Nephron (organoid): ENCODE measurements around the gene SCGB1D4.
A peak's percentile ranks its signal among the peaks of the same experiment; 100 is the strongest.
"Not testable (repeated sequence)": the region's sequence is repeated elsewhere in the genome, so short reads cannot be mapped to it uniquely, and the experiment has no call there.

Source experiments
- H3K27ac Mint-ChIP-seq, 3 experiments: 2 replicates each; pipeline ENCODE4 v1.8.0; 2020; ENCODE audit warnings: mixed read lengths in 3 of 3, mild to moderate bottlenecking in 2 of 3, moderate library complexity in 1 of 3
- H3K27me3 Mint-ChIP-seq: 2 replicates; pipeline ENCODE4 v1.8.0; 2021; ENCODE audit warnings: low read depth, mild to moderate bottlenecking, moderate library complexity, mixed read lengths
- H3K36me3 Mint-ChIP-seq: 2 replicates; pipeline ENCODE4 v1.8.0; 2020; ENCODE audit warnings: low read depth, mixed read lengths
- H3K4me1 Mint-ChIP-seq: 2 replicates; pipeline ENCODE4 v1.8.0; 2020; ENCODE audit warnings: mixed read lengths
- H3K4me3 Mint-ChIP-seq, 3 experiments: 2 replicates each; pipeline ENCODE4 v1.8.0; 2020; ENCODE audit warnings: mild to moderate bottlenecking in 3 of 3, mixed read lengths in 3 of 3, moderate library complexity in 2 of 3
- H3K9me3 Mint-ChIP-seq: 2 replicates; pipeline ENCODE4 v1.8.0; 2020; ENCODE audit warnings: mixed read lengths
- TF ChIP-seq, protein P1 (sequence below), 3 experiments: fragments of 200-600 bp; sonication (generic); IDR thresholded peaks; one replicate each; pipeline ENCODE4 v1.5.0; 2021; ENCODE audit warnings: antibody characterized with exemption in 3 of 3; ENCODE audit not compliant: unreplicated experiment in 3 of 3

Gene SCGB1D4, protein sequence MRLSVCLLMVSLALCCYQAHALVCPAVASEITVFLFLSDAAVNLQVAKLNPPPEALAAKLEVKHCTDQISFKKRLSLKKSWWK

DNA sequence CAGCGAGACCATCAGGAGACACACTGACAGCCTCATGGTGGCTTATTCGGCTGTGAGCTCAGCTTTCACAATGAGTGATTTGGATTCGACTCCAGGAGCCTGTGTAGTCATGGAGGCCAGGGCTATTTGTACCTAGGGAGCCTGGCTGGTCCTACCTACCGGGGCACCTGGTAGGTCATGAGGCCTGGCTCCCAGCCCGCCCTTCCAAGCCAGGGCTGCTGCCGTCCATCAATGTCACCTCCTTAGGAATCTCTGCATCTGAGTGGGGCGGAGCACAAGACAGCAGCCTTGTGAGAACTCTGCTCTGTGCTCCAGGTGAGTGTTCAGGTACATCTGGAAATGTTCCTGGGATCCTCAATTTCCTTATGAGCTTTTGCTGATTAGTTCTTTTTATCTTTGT, at the start of gene SCGB1D4:
SCGB1D4 (minus strand) TSS at position 101 of the 400 bp plus-strand sequence; CDS start at position 36, 65 bp downstream.
- no peaks in the 10 kb centered on the region for H3K4me1 Mint-ChIP-seq
- no peak within 1 kb of the TSS for H3K27ac Mint-ChIP-seq
- peaks cover 23% of the 10 kb centered on the region for H3K27me3 Mint-ChIP-seq
- H3K36me3 Mint-ChIP-seq: no peaks in the 10 kb centered on the region
- TF ChIP-seq, protein P1, sequence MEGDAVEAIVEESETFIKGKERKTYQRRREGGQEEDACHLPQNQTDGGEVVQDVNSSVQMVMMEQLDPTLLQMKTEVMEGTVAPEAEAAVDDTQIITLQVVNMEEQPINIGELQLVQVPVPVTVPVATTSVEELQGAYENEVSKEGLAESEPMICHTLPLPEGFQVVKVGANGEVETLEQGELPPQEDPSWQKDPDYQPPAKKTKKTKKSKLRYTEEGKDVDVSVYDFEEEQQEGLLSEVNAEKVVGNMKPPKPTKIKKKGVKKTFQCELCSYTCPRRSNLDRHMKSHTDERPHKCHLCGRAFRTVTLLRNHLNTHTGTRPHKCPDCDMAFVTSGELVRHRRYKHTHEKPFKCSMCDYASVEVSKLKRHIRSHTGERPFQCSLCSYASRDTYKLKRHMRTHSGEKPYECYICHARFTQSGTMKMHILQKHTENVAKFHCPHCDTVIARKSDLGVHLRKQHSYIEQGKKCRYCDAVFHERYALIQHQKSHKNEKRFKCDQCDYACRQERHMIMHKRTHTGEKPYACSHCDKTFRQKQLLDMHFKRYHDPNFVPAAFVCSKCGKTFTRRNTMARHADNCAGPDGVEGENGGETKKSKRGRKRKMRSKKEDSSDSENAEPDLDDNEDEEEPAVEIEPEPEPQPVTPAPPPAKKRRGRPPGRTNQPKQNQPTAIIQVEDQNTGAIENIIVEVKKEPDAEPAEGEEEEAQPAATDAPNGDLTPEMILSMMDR (IDR thresholded peaks at IDR 0.05; ENCODE audit: unreplicated experiment in 3 of 3): no peak
- H3K9me3 Mint-ChIP-seq: no peaks in the 10 kb centered on the region
- H3K4me3 Mint-ChIP-seq: no peak within 1 kb of the TSS

DNA sequence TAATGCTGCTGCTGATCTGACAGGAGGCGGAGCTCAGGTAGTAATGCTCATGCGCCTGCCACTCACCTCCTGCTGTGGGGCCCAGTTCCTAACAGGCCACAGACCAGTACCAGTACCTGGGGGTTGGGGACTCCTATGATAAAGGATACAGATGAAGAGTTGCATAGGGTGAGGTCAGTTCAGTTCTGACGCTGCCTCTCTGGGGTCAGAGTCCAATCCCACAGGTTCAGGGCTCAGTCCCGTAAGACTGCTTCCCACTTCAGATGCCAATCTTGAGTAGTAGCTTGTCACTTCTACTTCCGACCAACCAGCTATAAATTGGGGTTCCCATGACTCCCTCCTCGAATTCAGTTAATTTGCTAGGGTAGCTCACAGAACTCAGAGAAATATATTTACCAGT, 47.0 kb upstream of the SCGB1D4 start:
- TF ChIP-seq, protein P1 (IDR thresholded peaks at IDR 0.05; ENCODE audit: unreplicated experiment in 3 of 3): no peak
- no peaks in the 10 kb centered on the region for H3K4me1 Mint-ChIP-seq
- no peak overlapping the region for H3K4me3 Mint-ChIP-seq
- H3K27me3 Mint-ChIP-seq: no peaks in the 10 kb centered on the region
- H3K36me3 Mint-ChIP-seq: no peaks in the 10 kb centered on the region
- H3K9me3 Mint-ChIP-seq: no peaks in the 10 kb centered on the region
- H3K27ac Mint-ChIP-seq: no peak overlapping the region

DNA sequence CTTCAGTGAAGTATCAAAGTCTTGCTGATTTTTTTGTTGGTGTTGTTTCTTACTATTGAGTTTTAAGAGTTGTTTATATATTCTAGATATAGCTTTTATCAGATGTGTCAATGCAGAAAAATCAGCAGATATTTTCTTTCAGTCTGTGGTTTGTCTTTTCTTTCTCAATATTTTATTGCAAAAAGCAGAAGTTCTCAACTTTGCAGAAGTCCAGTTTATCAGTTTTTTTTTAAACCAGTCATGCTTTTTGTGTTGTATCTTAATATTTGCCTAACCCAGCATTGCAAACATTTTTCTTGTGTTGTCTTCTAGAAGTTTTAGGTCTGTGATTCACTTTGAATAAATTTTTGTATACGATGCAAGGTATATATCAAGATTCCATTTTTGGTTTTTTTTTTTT, 45.3 kb upstream of the SCGB1D4 start:
- Mint-ChIP-seq H3K27me3 (peaks cover 6% of the 10 kb centered on the region), H3K27ac (no peak overlapping the region), H3K4me1 (peaks cover 5% of the 10 kb centered on the region), H3K4me3 (no peak overlapping the region), H3K9me3 (no peaks in the 10 kb centered on the region), H3K36me3 (no peaks in the 10 kb centered on the region)
- TF ChIP-seq, protein P1 (IDR thresholded peaks at IDR 0.05; ENCODE audit: unreplicated experiment in 3 of 3): no peak

DNA sequence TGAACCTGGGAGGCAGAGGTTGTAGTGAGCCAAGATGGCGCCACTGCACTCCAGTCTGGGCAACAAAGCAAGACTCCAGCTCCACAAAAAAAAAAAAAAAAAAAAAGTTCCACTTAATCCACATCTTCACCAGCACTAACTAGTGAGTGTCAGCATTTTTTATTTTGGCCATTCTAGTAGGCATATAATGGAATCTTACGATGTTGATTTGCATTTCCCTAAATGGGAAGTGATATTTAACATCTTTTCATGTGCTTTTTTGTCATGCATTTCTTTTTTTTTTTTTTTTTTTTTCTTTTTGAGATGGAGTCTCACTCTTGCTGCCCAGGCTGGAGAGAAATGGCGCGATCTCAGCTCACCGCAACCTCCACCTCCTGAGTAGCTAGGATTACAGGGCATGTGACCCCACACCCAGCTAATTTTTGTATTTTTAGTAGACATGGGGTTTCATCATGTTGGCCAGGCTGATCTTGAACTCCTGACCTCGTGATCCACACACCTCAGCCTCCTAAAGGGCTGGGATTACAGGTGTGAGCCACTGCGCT, 44.8 kb upstream of the SCGB1D4 start:
- H3K4me3 Mint-ChIP-seq, H3K27me3 Mint-ChIP-seq, H3K4me1 Mint-ChIP-seq, H3K27ac Mint-ChIP-seq, H3K9me3 Mint-ChIP-seq, H3K36me3 Mint-ChIP-seq: not testable (repeated sequence)

DNA sequence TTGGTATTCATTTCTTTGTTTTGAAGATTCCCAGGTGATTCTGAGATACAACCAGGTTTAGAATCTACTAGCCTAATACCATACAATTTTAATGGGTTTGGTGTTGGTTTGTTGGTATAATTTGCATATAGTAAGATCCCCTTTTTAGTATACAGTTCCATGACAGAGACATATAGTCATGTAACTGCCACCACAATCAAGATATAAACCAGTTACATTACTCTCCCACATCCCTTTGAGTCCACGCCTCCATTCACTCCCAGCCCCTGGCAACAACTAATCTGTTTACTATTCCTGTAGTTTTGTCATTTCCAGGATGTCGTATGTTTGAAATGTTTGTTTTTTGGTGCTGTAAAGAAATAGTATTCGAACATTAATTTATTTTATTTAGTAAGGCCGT, 42.7 kb upstream of the SCGB1D4 start:
- no peaks in the 10 kb centered on the region for H3K9me3 Mint-ChIP-seq
- peaks cover 13% of the 10 kb centered on the region for H3K4me1 Mint-ChIP-seq
- H3K4me3 Mint-ChIP-seq: no peak overlapping the region
- H3K27ac Mint-ChIP-seq: no peak overlapping the region
- TF ChIP-seq, protein P1 (IDR thresholded peaks at IDR 0.05; ENCODE audit: unreplicated experiment in 3 of 3): no peak
- H3K36me3 Mint-ChIP-seq: no peaks in the 10 kb centered on the region
- H3K27me3 Mint-ChIP-seq: peaks cover 26% of the 10 kb centered on the region

DNA sequence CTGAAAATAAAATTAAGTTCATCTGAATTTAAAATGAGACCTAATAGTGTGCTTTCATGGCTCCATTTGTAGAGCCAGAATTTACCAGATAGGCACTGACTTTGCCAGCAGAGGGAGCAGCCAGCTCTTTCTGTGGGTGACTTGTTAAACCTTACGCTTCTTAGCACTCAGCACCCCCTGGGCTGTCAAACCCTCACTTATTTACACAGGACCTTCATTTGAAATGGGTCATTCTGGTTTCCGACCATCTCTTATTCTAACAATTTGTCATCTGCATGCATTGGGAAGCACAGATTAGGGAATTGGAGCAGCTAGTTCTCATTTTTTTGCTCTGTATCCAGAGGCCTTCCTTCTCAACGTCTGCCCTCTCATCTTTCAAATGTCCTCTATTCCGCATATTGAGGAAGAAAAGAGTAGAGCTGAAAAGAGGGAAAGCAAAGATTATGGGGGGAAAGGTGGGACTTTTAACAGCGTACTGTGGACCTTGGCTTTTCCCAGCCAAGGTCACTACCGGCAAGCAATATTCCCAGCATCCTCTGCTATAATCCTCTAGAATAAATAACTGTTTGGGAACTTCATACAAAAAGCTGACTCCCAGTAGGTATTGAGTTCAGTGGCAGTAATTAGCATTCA, 41.5 kb upstream of the SCGB1D4 start:
- peaks cover 13% of the 10 kb centered on the region for H3K4me1 Mint-ChIP-seq
- H3K36me3 Mint-ChIP-seq: no peaks in the 10 kb centered on the region
- H3K9me3 Mint-ChIP-seq: no peaks in the 10 kb centered on the region
- H3K27me3 Mint-ChIP-seq: peaks cover 38% of the 10 kb centered on the region
- H3K4me3 Mint-ChIP-seq: peak overlapping the region; percentile 39 to 65 (median 53)
- TF ChIP-seq, protein P1 (IDR thresholded peaks at IDR 0.05; ENCODE audit: unreplicated experiment in 3 of 3): peak; percentile 51 to 66 (median 51)
- peak overlapping the region in 1 of 3 experiments; percentile 9 for H3K27ac Mint-ChIP-seq
